RWPE1 (cell line): ENCODE results near the gene GRIA2.

Experiments
- CTCF ChIA-PET: fragments of 350-600 bp; sonication (Branson Sonifier 250); formaldehyde crosslinking; extraction: SDS; loops from one replicate; lab custom pipeline; 2021; lab: Yijun Ruan, JAX
- POLR2A ChIA-PET: fragments of 400-600 bp; formaldehyde crosslinking; extraction: SDS; loops from one replicate; lab custom pipeline; 2020; ENCODE audit warnings: antibody characterized with exemption; ENCODE audit not compliant: low non-redundant PET; lab: Yijun Ruan, JAX
- DNase-seq: peaks from one replicate; pipeline ENCODE4 v3.0.0; 2012; ENCODE audit warnings: low spot score
- H3K27ac ChIP-seq: fragments of 450-650 bp; 2 replicates; pipeline ENCODE4 v1.5.1; 2017
- TF ChIP-seq, protein P1 (sequence below): fragments of 450-650 bp; conservative IDR thresholded peaks from 2 replicates; pipeline ENCODE4 v1.5.1; 2017; ENCODE audit warnings: low read depth, mild to moderate bottlenecking

The GRIA2 gene

DNA sequence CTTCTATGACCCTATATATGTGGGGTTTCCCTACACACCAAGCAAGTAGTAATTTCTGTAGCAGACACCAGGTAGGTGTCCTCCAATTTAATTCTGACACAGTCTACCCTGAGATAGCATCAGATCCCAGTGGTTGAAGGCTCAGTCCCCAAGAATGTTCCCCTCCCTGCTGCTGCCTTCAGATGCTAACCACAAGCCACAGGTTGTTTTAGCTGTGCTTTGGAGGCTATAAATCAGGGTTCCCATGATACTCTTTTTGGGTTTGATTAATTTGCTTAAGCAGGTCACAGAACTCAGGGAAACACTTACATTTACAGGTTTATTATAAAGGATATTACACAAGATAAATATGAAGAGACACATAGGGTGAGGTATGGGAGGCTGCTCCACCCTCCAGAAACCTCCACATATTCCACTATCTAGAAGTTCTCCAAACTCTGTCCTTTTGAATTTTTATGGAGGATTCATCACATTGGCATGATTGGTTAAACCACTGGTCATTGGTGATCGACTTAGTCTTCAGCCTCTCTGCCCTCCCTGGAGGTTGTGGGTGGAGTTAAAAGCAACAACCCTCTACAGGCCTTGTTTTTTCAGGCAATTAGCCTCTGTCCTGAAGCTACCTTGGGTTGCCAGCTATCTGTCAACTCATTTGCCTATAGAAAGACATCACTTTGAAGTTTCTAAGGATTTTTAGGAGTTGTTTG lies 50.8 kb downstream of the GRIA2 start:
- ChIA-PET POLR2A (no interaction called here), CTCF (interaction anchor here (0.8 kb wide), 1 partner anchor 309 kb away, joined by 3 read pairs; no protein-coding TSS in a partner anchor)
- TF ChIP-seq, protein P1, sequence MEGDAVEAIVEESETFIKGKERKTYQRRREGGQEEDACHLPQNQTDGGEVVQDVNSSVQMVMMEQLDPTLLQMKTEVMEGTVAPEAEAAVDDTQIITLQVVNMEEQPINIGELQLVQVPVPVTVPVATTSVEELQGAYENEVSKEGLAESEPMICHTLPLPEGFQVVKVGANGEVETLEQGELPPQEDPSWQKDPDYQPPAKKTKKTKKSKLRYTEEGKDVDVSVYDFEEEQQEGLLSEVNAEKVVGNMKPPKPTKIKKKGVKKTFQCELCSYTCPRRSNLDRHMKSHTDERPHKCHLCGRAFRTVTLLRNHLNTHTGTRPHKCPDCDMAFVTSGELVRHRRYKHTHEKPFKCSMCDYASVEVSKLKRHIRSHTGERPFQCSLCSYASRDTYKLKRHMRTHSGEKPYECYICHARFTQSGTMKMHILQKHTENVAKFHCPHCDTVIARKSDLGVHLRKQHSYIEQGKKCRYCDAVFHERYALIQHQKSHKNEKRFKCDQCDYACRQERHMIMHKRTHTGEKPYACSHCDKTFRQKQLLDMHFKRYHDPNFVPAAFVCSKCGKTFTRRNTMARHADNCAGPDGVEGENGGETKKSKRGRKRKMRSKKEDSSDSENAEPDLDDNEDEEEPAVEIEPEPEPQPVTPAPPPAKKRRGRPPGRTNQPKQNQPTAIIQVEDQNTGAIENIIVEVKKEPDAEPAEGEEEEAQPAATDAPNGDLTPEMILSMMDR = no peak
- H3K27ac ChIP-seq = no peak overlapping the region
- no peak for DNase-seq

DNA sequence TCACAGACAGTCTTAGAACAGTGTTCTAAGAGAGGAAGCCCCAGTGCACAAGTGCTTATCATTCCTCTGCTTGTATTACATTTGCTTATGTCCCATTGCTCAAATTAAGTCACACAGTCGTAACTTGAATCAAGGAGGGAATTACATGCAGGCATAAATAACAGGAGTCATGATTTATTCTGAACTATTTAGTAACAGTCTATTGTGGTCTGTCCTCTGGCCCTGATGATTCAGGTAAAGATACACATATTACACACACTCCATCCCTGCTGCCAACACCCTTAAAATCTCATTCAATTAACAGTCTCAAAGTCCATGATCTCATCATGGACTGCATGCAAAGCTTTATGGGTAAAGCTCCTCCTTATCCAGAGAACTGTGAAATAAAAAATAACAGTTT lies 60.1 kb downstream of the GRIA2 start:
- H3K27ac ChIP-seq = no peak overlapping the region
- POLR2A ChIA-PET = no interaction called here
- DNase-seq = no peak
- CTCF ChIA-PET = no interaction called here
- TF ChIP-seq, protein P1 = no peak

DNA sequence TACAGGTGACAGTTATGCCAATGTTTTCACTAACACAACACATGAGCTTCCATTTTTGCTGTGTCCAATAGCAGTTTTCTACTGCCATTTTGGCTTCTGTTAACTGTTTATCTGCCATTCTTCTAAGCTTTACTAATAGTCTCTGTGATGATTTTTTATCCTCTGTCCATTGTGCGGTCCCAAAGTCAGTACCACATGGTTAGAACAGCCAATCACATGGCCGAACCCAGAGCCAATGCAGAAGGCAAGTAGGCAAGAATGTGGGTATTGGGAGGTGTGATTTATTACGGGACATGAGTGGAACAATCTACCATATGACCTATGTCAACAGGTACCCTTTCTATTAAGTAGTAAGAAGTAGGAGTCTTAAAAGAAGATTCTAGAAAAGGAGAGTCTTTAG lies 61.5 kb downstream of the GRIA2 start:
- DNase-seq = no peak
- no peak overlapping the region for H3K27ac ChIP-seq
- TF ChIP-seq, protein P1 = no peak
- ChIA-PET POLR2A (no interaction called here), CTCF (no interaction called here)

DNA sequence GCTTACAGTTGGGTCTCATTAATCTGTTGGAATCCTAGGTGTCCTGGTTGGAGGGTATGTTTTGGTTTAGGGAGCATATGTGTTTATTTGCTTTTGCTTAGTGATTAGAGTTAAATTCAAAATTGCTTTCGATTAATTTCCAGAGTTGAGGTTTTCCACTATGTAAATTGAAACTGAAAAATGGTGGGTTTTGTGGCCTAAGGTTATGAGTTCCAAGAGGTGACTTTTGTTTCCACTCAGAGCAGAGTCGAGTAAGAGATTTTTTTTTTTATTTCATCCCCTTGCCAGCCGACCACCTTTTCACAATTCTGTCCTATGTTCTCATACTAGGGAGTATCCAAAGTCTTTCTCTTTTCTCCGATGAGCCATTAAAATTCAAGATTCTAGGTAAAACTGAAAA lies 66.9 kb downstream of the GRIA2 start:
- ChIA-PET CTCF (no interaction called here), POLR2A (no interaction called here)
- no peak for DNase-seq
- no peak overlapping the region for H3K27ac ChIP-seq
- TF ChIP-seq, protein P1 = no peak

DNA sequence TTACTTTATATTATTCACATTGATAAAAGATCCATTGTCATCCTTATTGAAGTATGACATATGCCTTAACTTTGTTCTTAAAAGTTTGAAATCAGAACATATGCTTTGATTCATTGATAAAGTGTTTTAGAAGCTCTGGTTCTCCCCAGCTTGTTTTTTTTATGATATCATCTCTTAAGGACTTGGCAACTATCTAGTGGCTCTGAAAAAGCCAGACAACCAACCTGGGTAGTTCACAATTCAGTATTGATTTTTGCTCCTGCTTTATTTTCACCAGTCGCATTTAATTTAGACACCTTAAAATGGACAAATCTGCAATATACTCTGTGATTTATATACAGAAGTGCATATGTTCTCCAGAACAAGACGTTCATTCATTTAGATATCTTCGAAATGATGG lies 70.1 kb downstream of the GRIA2 start:
- POLR2A ChIA-PET = no interaction called here
- DNase-seq = no peak
- TF ChIP-seq, protein P1 = no peak
- CTCF ChIA-PET = no interaction called here
- H3K27ac ChIP-seq = no peak overlapping the region

DNA sequence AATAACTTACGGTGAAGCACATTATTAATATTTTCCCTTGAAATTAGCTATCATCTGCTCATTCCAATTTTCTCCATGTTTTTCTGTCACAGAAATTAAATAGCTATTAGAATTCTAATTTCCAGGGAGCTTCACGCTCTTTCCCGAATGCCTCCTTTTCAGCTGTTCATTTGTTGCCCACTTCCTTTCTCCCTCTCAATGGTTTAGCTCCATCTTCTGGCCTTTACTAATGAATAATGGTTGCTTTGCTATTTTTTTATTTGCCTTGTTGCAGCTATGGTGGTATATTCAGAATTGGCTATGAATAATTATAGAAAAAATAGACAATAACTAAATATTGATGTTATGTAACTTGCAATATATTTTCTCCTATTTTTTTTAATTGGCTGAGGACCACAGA lies 70.5 kb downstream of the GRIA2 start:
- ChIA-PET POLR2A (no interaction called here), CTCF (interaction anchor here (0.6 kb wide), 1 partner anchor 55 kb away, joined by 3 read pairs; no protein-coding TSS in a partner anchor)
- H3K27ac ChIP-seq = no peak overlapping the region
- TF ChIP-seq, protein P1 = no peak
- DNase-seq = no peak
